ENCODE measurements around the gene GNB1L. TPM values are rescaled to one million over a fixed set of nuclear protein-coding genes. Genes with fewer than 3 reads are reported as not detected.

The GNB1L gene
- total RNA-seq, 2 donors from 2014 or later, result 9.7 to 17.9 TPM

DNA sequence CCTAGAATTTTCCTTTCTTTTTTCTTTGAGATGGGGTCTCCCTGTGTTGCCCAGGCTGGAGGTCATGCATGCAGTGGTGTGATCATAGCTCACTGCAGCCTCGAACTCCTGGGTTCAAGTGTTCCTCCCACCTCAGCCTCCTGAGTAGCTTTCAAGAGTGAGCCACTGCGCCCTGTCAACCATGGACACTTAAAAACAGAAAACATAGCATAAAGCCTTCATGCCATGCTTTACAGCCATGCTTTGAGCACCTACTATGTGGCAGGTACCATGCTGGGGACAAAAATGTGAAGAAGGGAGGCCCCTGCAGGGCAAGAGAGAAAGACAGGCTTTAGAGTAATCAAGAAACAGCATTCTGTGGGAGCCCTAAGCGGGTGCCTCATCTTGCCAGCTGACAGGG is 13.7 kb upstream of the GNB1L start:
- no peaks in the 10 kb centered on the region for H3K4me1 Mint-ChIP-seq (ENCODE audit: low read depth in 2 of 2)
- ATAC-seq (no peak), DNase-seq (ENCODE audit: low spot score) (peak; percentile 13)
- H3K9me3 Mint-ChIP-seq, result no peaks in the 10 kb centered on the region
- H3K36me3 Mint-ChIP-seq, result no peaks in the 10 kb centered on the region
- H3K4me3 Mint-ChIP-seq, result no peak overlapping the region
- H3K27me3 Mint-ChIP-seq, result no peaks in the 10 kb centered on the region
- no peak overlapping the region for H3K27ac Mint-ChIP-seq

DNA sequence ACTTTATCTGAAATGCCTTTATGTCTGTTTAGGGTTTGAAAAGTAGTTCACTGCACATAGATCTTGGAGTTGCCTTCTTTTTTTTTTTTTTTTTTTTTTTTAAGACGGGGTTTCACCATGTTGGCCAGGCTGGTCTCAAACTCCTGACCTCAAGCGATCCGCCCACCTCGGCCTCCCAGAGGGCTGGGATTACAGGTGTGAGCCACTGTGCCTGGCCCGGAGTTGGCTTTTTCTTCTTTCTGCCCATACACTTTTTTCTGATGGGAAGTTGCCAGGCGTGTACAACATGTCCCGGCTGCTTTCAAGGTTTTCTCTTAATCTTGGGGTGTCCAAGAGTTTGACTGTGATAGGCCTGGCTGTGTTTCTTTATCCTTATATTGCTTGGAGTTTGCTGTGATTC is 12.9 kb upstream of the GNB1L start:
- Mint-ChIP-seq H3K27ac (no peak overlapping the region), H3K27me3 (no peaks in the 10 kb centered on the region), H3K36me3 (no peaks in the 10 kb centered on the region), H3K9me3 (no peaks in the 10 kb centered on the region), H3K4me1 (ENCODE audit: low read depth in 2 of 2) (no peaks in the 10 kb centered on the region), H3K4me3 (no peak overlapping the region)
- ATAC-seq (no peak), DNase-seq (ENCODE audit: low spot score) (no peak)

DNA sequence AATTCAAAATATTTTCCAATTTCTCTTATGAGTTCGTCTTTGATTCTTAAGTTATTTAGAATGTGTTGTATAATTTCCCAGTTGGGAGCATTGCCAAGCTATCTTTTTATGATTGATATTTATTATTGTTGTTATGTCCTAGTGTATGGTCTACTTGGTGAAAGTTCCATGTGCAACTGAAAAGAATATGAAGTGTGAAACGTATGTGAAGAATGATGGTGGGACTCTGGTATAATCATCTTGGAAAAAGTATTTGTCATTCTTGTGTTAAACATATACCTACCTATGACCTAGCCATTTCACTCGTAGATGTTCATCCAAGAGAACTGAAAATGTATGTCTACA is 12.0 kb upstream of the GNB1L start:
- ATAC-seq, result no peak
- Mint-ChIP-seq H3K27me3 (no peaks in the 10 kb centered on the region), H3K27ac (no peak overlapping the region), H3K4me3 (no peak overlapping the region), H3K4me1 (ENCODE audit: low read depth in 2 of 2) (no peaks in the 10 kb centered on the region), H3K9me3 (no peaks in the 10 kb centered on the region), H3K36me3 (no peaks in the 10 kb centered on the region)
- DNase-seq (ENCODE audit: low spot score), result no peak

DNA sequence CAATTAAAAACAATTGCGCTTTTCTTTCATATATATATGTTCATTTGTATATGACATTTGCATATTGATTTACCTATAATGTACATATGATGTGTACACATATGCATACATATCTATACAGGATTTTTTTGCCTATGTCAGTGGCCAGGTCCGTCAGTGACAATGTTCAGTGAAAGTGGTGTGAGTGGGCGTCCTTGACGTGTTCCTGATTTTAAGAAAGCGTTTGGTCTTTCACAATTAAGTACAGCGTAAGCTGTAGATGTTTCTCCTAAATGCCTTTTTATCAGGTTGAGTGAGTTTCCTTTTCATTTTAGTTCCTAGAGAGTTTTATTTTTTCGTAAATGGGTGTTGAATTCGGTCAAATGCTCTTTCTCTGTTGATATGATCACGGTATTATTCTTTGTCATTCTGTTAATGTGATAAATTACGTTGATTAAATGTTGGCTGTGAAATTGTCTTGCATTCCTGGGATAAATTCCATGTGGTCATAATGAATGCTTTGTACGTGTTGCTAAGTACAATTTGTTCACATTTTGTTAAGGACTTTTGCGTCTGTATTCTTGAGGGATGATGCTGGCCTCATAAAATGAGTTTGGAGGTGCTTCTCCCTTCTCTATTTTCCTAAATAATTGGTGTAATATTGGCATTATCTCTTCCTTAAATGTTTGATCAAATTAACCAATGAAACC is 10.6 kb upstream of the GNB1L start:
- Mint-ChIP-seq H3K27me3 (no peaks in the 10 kb centered on the region), H3K27ac (no peak overlapping the region), H3K36me3 (no peaks in the 10 kb centered on the region), H3K9me3 (no peaks in the 10 kb centered on the region), H3K4me1 (ENCODE audit: low read depth in 2 of 2) (no peaks in the 10 kb centered on the region), H3K4me3 (no peak overlapping the region)
- DNase-seq (ENCODE audit: low spot score), result no peak
- no peak for ATAC-seq

DNA sequence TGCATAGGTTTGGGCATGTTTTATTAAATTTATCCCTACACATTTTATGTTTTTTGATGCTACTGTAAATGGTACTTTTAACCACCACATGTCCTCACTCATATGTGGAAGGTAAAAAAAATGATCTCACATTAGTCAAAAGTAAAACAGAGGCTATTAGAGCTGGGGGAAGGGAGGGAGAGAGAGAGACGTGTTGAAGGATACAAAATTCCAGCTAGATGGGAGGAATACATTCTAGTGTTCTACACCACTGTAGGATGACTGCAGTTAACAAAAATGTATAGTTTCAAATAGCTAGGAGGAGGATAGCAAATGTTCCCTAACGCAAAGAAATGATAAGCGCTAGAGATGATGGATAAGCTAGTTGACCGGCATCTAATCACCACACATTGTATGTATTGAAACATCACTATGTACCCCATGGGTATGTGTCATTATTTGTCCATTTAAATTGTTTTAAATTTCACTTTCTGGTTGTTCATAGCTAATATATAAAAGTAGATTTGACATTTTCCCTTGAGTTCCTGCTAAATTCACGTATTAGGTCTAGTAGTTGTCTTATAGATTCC is 9.9 kb upstream of the GNB1L start:
- Mint-ChIP-seq H3K36me3 (no peaks in the 10 kb centered on the region), H3K27me3 (no peaks in the 10 kb centered on the region), H3K4me1 (ENCODE audit: low read depth in 2 of 2) (no peaks in the 10 kb centered on the region), H3K27ac (no peak overlapping the region), H3K4me3 (no peak overlapping the region), H3K9me3 (no peaks in the 10 kb centered on the region)
- no peak for DNase-seq (ENCODE audit: low spot score)
- ATAC-seq, result no peak

DNA sequence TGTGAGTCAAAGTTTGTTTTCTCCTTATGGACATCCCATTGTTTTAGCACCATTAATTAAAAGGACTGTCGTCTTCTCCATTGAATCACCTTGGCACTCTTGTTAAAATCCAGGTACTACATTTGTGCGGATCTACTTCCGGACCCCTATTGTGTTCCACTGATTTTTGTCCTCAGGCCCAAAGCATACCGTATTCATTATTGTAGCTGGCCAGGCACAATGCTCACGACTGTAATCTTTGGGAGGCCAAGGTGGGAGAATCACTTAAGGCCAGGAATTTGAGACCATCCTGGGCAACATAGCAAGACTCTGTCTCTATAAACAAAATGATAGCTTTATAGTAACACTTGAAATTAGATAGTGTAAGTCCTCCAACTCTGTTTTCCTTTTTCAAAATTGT is 8.9 kb upstream of the GNB1L start:
- H3K36me3 Mint-ChIP-seq, result no peaks in the 10 kb centered on the region

DNA sequence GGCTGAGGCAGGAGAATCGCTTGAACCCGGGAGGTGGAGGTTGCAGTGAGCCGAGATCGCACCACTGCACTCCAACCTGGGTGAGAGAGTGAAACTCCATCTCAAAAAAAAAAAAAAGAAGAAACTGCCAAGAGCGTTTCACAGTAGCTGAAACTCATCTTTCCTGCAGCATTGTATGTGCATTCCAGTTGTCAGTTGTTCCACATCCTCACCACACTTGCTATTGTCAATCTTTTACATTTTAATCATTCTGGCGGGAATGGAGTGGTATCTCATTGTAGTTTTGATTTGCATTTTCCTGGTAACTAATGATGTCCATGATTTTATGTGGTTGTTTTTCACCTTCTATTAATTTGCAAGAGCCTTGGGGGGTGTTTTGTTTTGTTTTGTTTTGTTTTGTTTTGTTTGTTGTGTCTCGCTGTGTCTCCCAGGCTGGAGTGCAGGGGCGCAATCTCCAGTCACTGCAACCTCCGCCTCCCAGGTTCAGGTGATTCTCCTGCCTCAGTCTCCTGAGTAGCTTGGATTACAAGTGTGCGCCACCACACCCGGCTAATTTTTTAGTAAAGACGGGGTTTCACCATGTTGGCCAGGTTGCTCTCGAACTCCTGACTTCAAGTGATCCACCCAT is 8.1 kb upstream of the GNB1L start:
- no peak for ATAC-seq
- Mint-ChIP-seq H3K4me3 (no peak overlapping the region), H3K9me3 (no peaks in the 10 kb centered on the region), H3K27ac (no peak overlapping the region), H3K4me1 (ENCODE audit: low read depth in 2 of 2) (no peaks in the 10 kb centered on the region), H3K27me3 (no peaks in the 10 kb centered on the region), H3K36me3 (no peaks in the 10 kb centered on the region)
- no peak for DNase-seq (ENCODE audit: low spot score)

More for the DNA sequence above, 8.9 kb upstream of the GNB1L start:
- no peak overlapping the region for H3K4me3 Mint-ChIP-seq
- no peaks in the 10 kb centered on the region for H3K27me3 Mint-ChIP-seq
- peak; percentile 39 for DNase-seq (ENCODE audit: low spot score)
- no peak overlapping the region for H3K27ac Mint-ChIP-seq
- no peak for ATAC-seq
- H3K4me1 Mint-ChIP-seq (ENCODE audit: low read depth in 2 of 2), result no peaks in the 10 kb centered on the region
- no peaks in the 10 kb centered on the region for H3K9me3 Mint-ChIP-seq

DNA sequence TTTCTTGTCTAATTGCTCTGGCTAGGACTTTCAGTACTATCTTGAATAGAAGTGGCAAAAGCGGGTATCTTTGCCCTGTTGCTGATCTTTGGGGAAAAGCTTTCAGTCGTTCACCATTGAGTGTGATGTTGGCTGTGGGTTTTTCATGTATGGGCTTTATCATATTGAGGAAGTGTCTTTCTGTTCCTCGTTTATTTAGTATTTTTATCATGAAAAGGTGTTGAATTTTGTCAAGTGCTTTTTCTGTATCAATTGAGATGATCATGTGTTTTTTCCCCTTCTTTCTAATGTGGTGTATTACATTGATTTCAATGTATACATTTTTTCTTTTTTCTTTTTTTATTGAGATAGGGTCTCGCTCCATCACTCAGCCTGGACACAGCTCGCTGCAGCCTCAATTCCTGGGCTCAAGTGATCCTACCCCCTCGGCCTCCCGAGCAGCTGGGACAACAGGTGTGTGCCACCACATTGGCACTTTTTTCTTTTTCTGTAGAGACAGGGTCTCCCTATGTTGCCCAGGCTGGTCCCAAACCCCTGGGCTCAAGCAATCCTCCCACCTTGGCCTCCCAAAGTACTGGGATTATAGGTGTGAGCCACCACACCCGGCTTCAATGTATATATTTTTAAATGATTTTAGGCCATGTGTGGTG is 5.3 kb upstream of the GNB1L start:
- Mint-ChIP-seq H3K36me3 (no peaks in the 10 kb centered on the region), H3K9me3 (no peaks in the 10 kb centered on the region), H3K27ac (no peak overlapping the region), H3K4me1 (ENCODE audit: low read depth in 2 of 2) (peaks cover 2 to 6% of the 10 kb centered on the region in 2 donors), H3K4me3 (no peak overlapping the region), H3K27me3 (no peaks in the 10 kb centered on the region)
- ATAC-seq (no peak), DNase-seq (ENCODE audit: low spot score) (no peak)

DNA sequence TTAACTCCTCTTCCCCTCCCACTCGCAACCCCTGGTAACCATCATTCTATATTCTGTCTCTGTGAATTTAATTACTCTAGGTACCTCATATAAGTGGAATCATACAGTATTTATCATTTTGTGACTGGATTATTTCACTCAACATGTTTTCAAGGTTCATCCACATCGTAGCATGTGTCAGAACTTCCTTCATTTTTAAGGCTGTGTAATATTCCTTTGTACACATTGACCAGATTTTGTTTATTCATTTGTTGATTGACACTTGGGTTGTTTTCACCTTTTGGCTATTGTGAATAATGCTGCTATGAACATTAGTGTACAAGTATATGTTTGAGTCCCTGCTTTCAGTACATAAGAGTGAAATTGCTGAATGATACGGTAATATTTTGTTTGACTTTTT is 2.7 kb upstream of the GNB1L start:
- Mint-ChIP-seq H3K9me3 (no peaks in the 10 kb centered on the region), H3K27ac (peak overlapping the region; percentile 37 to 87), H3K36me3 (no peaks in the 10 kb centered on the region), H3K27me3 (no peaks in the 10 kb centered on the region), H3K4me3 (peak overlapping the region; percentile 22), H3K4me1 (ENCODE audit: low read depth in 2 of 2) (peaks cover 20 to 24% of the 10 kb centered on the region in 2 donors)
- no peak for ATAC-seq
- DNase-seq (ENCODE audit: low spot score), result no peak

DNA sequence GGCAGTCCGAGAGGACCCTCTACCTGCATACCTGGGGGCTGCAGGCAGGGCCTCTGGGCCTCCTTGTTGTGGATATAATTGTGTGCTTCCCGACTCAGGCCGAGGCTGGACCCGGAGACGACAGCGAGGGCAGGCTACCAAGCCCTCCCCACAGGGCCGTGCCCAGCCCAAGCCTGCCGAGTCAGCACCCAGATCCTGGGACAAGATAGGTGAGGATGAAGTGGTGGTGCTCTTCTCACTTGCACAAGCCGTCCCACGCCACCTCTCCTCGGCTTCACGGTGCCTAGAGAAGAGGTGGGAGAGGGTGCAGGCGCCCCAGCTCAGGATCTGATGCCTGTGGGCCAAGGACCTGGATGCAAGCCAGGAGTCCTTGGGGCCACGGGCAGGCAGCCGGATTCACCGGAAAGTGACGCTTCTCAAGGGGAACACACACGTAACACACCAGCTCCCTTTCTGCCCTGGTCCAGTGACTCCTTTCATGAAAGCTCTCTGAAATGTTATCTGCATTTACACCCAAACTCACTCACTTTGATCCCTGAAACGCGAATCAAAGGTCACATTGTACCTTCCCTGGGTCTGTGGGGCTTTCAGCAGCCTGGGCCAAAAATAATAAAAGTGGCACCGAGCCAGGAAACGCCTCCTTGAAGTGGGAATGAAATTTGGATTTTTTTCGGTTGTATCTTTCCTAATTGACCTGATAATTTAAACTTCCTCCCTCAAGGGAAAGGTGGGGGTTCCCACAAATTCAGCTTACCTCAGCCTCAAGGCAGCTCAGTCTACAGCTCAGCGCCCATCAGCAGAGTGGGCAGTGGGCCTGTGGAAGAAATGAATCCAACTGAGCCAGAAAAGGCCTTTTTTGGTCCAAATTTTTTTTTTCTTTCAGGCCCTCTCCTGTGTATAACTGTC is 1.1 kb upstream of the GNB1L start:
- DNase-seq (ENCODE audit: low spot score), result no peak
- Mint-ChIP-seq H3K4me1 (ENCODE audit: low read depth in 2 of 2) (peaks cover 25 to 31% of the 10 kb centered on the region in 2 donors), H3K27ac (peak overlapping the region; percentile 85 to 87), H3K27me3 (no peaks in the 10 kb centered on the region), H3K4me3 (peak overlapping the region; percentile 97), H3K9me3 (no peaks in the 10 kb centered on the region), H3K36me3 (no peaks in the 10 kb centered on the region)
- peak; percentile 25 to 34 for ATAC-seq

DNA sequence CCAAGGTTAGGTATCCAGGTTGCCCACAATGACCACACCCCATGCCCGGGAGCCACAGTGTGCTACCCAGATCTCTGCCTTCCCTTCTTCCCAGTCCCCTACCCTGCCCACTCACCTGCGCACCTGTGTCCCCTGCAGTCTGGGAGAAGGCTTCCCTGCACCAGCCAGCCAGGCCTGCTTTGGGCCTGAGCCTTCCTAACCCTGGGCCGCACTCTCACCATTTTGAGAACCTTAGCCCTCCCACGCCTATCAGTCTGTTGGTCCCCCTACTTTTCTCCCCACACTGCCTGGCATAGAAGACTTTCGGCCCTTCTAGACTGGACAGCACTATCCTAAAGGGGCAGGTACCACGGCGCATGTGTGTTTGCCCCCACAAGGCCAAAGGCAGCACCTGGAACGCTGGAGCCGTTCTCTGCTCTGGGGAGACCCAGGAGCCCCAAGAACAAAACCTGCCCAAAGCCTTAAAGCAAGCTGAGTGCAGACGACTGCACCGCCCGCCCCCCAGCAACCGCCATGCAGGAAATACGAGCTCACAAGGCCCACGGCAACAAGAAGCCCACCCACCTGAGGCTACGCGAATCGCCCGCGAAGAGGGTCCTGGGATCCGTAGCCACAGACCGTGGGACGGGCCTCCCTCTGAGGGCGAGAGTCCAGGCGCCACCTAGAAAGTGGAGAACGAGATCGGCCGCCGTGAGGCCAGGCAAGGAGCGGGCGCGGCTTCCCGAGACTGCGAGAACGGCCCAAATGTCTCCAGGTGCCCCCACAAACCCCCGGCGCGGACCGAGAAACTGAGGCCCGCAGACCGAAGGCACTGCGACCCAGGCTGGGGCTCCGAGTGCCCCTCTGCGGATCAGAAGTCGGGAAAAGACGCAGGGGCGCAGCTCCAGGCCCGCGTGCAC is 546 bp downstream of the GNB1L start:
- Mint-ChIP-seq H3K4me3 (peak overlapping the region; percentile 97), H3K36me3 (no peaks in the 10 kb centered on the region), H3K27me3 (no peaks in the 10 kb centered on the region), H3K9me3 (no peaks in the 10 kb centered on the region), H3K4me1 (ENCODE audit: low read depth in 2 of 2) (peaks cover 28 to 31% of the 10 kb centered on the region in 2 donors), H3K27ac (peak overlapping the region; percentile 85 to 89)
- ATAC-seq (no peak), DNase-seq (ENCODE audit: low spot score) (no peak)

DNA sequence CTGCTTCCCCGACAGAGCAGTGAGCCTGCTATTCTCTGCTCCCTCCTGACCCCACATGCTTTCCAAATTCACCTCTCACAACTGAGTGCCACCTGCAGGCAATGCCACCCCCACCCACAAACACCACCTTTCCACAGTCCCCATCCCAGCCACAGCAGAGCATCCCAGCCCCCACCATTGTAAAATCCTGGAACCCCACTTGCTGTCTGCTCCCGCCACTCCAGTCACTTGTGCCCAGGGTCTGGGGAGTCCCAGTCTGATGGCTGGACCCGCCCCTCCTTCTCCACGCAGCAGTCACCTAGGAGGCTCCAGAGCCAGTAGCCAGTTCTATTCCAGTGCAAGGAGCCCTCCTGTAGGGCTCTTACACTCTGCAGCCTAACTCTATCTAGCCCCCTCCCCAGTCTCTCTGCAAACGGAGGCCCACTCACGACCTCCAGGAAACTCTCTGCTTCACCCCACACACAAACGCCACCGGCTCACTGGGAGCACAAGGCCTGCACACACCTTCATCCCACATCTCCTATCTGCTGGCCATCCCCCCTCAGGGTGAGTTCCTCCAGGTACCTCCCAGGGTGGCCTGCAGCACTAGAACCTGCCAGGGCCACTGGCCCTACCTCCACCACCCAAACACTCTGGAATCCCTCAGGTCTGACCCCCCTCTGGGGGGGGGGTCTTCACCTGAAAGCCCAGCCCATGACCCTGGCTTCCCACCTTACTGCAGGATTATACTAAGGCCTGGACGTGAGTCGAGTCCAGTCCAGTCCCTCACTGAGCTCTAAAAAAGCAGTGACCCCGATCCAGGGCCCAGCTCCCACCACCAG is 1.4 kb downstream of the GNB1L start:
- DNase-seq (ENCODE audit: low spot score), result no peak
- peak overlapping the region; percentile 97 for H3K4me3 Mint-ChIP-seq
- no peaks in the 10 kb centered on the region for H3K36me3 Mint-ChIP-seq

More for the DNA sequence above, 1.4 kb downstream of the GNB1L start:
- no peaks in the 10 kb centered on the region for H3K27me3 Mint-ChIP-seq
- H3K4me1 Mint-ChIP-seq (ENCODE audit: low read depth in 2 of 2), result peaks cover 28 to 31% of the 10 kb centered on the region in 2 donors
- H3K27ac Mint-ChIP-seq, result peak overlapping the region in 1 of 2 donors; percentile 89
- H3K9me3 Mint-ChIP-seq, result no peaks in the 10 kb centered on the region
- ATAC-seq, result no peak
